RWPE2 (cell line): Measurements from ENCODE around the gene RPS21.
A peak's percentile ranks its signal among the peaks of the same experiment; 100 is the strongest.

Experiments used
- ATAC-seq: fragments of 200-7000 bp; cut with Tn5 transposase; 3 replicates; pipeline ENCODE4 v1.9.1; 2021; ENCODE audit warnings: low read depth
- DNase-seq: peaks from one replicate; pipeline ENCODE4 v3.0.0-alpha.2; 2020; ENCODE audit warnings: low spot score
- H3K27ac ChIP-seq: fragments of 450-650 bp; 2 replicates; pipeline ENCODE4 v1.5.1; 2017; ENCODE audit warnings: mild to moderate bottlenecking; ENCODE audit not compliant: poor library complexity, severe bottlenecking
- H3K27me3 ChIP-seq: fragments of 250-450 bp; sonication (Bioruptor Pico); 2 replicates; pipeline ENCODE4 v1.5.1; 2021; ENCODE audit warnings: mild to moderate bottlenecking, moderate library complexity; ENCODE audit not compliant: insufficient read depth, poor library complexity, severe bottlenecking
- H3K36me3 ChIP-seq: fragments of 250-450 bp; sonication (Bioruptor Pico); 2 replicates; pipeline ENCODE4 v1.5.1; 2020; ENCODE audit warnings: low read depth, mild to moderate bottlenecking, moderate library complexity
- H3K4me1 ChIP-seq: fragments of 250-450 bp; sonication (Bioruptor Pico); 2 replicates; pipeline ENCODE4 v1.5.1; 2021; ENCODE audit warnings: mild to moderate bottlenecking, moderate library complexity; ENCODE audit not compliant: insufficient read depth, poor library complexity, severe bottlenecking
- H3K4me3 ChIP-seq: fragments of 250-450 bp; sonication (Bioruptor Pico); 2 replicates; pipeline ENCODE4 v1.5.1; 2021; ENCODE audit warnings: mild to moderate bottlenecking, moderate library complexity; ENCODE audit not compliant: severe bottlenecking
- H3K9me3 ChIP-seq: fragments of 250-450 bp; sonication (Bioruptor Pico); 2 replicates; pipeline ENCODE4 v1.5.1; 2021; ENCODE audit warnings: mild to moderate bottlenecking, moderate library complexity; ENCODE audit not compliant: severe bottlenecking
- CTCF ChIP-seq: fragments of 450-650 bp; IDR thresholded peaks from one replicate; pipeline ENCODE4 v1.5.1; 2017; ENCODE audit warnings: mild to moderate bottlenecking, moderate library complexity; ENCODE audit not compliant: poor library complexity, severe bottlenecking

Gene RPS21

DNA sequence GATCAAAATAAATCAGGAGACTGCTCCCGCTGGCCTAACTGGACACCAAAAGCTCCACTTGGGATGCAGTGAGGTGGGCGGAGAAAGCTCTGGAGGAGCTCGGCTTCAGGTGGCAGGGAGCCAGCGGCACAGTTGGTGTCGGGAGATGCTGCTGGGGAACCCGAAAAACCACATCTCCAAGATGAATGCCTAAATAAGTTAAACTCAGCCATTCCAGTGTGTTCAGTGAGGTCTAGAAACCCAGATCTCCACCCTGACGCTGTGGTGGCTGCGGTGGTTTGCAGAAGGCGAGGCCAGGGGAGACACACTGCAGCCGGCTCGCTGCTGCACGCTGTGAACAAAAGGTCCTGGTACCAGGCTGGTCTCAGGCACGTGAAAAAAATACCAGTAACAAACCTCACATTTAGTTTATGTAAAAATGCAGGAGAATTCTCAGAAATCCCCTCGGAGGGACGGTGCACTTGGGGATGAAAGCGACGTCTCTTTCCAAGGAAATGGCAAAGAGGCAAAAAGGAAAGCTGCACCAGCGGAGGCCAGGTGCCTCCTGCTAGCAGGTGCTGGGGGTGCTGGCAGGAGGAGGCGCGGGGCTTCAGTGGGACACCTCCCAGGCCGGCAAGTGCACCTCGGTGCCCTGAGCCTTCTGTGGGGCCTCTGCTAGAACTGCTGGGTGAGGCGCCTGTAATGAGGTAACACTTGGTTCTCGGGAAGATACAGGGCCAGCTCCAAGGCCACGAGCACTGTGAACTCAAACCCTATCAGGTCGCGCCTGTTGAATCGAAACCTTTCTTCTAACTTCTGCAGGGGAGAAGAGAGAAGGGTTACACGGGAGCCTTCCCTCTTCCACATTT, 3.6 kb downstream of the RPS21 start:
- peaks cover 42% of the 10 kb centered on the region for H3K36me3 ChIP-seq
- no peak overlapping the region for H3K27ac ChIP-seq
- no peaks in the 10 kb centered on the region for H3K9me3 ChIP-seq
- no peaks in the 10 kb centered on the region for H3K27me3 ChIP-seq
- DNase-seq (no peak), ATAC-seq (no peak)
- no peak for TF ChIP-seq CTCF
- H3K4me1 ChIP-seq = peaks cover 9% of the 10 kb centered on the region
- H3K4me3 ChIP-seq = no peak overlapping the region

GRCh38 chr20:62391165-62392076, 4.5 kb downstream of the RPS21 start:
- no peak for ATAC-seq
- Histone ChIP-seq H3K27me3 (no peaks in the 10 kb centered on the region), H3K27ac (no peak overlapping the region), H3K4me3 (no peak overlapping the region), H3K36me3 (peaks cover 41% of the 10 kb centered on the region), H3K9me3 (no peaks in the 10 kb centered on the region), H3K4me1 (peaks cover 8% of the 10 kb centered on the region)
- TF ChIP-seq CTCF = no peak
- peak; percentile 86 for DNase-seq

GRCh38 chr20:62392077-62392418, 5.1 kb downstream of the RPS21 start:
- H3K9me3 ChIP-seq = no peaks in the 10 kb centered on the region
- peaks cover 8% of the 10 kb centered on the region for H3K4me1 ChIP-seq
- no peak for ATAC-seq
- H3K27ac ChIP-seq = no peak overlapping the region
- DNase-seq = peak; percentile 85
- no peak for TF ChIP-seq CTCF
- no peak overlapping the region for H3K4me3 ChIP-seq
- H3K36me3 ChIP-seq = peaks cover 41% of the 10 kb centered on the region
- no peaks in the 10 kb centered on the region for H3K27me3 ChIP-seq

- DNase-seq (peak; percentile 86), ATAC-seq (peak; percentile 10; the same call in 2 of the 3 replicates)
- Histone ChIP-seq H3K4me1 (peaks cover 8% of the 10 kb centered on the region), H3K27ac (no peak overlapping the region), H3K9me3 (no peaks in the 10 kb centered on the region), H3K4me3 (no peak overlapping the region), H3K27me3 (no peaks in the 10 kb centered on the region), H3K36me3 (peaks cover 36% of the 10 kb centered on the region)
- TF ChIP-seq CTCF = no peak
These were observed 5.9 kb downstream of the RPS21 start for GRCh38 chr20:62392621-62393334.
